Left renal cortex interstitium (tissue), 4 donors: ENCODE results near the gene NPW. TPM values are rescaled to one million over a fixed set of nuclear protein-coding genes. Genes with fewer than 3 reads are reported as not detected.

ENCODE experiments used
- DNase-seq, 4 donors: peaks; one replicate each; pipeline ENCODE4 v3.0.0-alpha.2; 2013; ENCODE audit warnings: low read depth in 4 of 4, low spot score in 2 of 4, missing footprints in 1 of 4
- polyA plus RNA-seq, 4 donors: library from polyadenylated mRNA; unstranded; fragments of 120-200 nt; gene quantifications; one replicate each; pipeline ENCODE4 v1.2.1, GENCODE V29; 2013; ENCODE audit not compliant: insufficient read length in 4 of 4

The NPW gene
- polyA plus RNA-seq: 10 to 100 TPM in 2 of 4 donors, 1 to 10 TPM in 2; 3.0 to 16.3 (median 9.7) TPM

DNA sequence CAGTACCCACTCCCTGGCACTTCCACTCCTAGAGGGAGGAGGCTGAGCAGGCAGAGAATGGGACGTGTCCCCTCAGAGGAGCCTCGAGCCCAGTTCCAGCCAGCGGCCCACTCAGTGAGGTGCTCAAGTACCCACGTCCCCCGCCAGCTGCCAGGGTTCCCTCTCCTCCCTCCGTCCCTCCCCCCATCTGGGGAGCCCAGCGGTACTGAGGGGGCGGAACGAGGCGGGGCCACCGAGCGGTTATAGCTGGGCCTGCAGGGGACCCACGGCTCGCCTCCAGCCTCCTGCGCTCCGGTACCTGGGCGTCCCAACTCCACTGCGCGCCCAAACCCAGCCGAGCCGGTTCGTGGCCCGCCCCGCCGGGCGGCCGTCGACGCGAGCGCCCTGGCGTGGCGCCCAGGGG is at the start of gene NPW:
NPW (plus strand) TSS at position 268 of the 403 bp plus-strand sequence.
- DNase-seq: no peak

DNA sequence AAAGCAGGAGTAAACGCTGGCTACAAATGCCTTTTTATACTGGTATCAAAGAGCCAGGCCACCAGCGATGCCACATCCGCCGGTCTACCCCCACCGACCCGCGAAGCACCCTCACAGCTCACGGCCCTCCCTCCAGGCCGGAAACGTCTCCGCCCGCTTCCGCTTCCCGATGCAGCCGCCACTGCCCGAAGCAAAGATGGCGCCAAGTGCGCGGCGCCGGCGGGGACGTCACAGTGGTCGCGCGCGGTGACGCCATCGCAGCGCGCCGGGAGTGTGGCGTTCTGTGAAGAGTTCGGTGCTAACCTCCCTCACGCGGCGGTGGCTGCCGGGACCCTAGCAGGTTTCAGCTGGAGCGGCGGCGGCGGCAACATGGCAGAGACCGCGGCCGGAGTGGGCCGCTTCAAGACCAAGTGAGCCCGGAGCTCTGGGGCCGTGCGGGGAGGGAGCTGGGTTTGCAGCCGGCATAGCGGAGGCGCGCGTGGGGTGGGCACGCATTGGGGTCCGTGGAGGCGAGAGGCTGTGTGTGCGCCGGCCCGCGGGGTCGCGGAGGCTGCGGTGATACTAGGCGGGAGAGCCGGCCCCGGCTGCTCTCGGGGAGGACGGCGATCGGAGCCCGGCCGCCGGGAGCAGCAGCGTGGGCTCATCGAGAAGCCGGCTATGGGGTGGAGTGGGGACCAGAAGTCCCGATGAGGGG is 47.6 kb upstream of the NPW start, which contains the start of gene TBL3:
TBL3 (plus strand) TSS at position 258 of the 694 bp plus-strand sequence; CDS start at position 370, 112 bp downstream.
- peak in 3 of 4 donors; percentile 85 to 88 (median 86) for DNase-seq

DNA sequence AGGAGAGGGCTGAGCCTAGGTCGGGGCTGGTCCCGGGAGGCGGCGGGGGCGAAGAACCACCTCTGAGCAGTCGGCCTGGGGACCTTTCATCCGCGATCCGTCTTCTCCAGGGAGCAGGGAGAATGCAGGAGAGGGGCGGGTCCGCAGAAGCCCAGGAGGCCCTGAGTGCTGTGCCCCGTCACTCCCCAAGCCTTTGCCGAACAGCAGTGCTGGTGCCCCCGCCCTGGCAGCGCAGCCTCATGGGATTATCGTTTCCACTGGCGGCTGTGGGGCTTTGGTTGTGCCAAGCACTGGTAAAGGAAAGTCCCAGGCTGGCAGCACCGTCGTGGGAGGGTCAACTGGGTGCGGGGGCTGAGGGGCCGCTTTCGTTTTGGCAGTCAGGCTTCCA is 47.1 kb upstream of the NPW start:
- DNase-seq: no peak

DNA sequence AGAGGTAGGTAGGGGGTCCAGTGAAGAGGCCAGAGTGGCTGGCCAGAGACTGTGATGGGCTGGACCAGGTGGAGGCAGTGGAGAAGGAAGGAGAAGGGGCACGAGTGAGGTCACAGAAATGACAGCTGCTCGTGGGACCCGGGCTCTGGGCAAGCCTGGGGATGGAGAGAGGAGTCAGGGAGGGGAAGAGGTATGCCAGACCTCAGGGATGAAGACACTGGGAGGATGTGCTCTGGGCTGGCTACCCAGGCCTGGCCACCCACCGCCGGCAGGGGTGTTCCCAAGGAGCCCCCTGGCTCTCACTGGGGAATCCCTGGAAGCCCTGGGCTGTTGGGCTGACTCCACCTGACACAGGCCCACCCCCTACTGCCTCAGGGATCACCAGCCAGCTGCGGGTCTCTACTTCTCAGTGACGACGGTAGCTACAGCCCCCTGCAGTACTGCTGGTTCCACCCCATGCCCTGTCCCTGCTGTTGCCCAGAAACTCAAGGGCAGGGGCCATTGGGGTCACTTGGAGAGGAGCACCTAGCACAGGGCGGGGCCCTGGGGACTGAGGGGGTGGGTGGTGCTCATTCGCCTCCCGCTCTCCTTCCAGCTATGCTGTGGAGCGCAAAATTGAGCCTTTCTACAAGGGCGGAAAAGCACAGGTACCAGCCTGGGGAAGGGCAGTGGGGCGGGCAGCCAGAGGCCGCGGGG is 46.0 kb upstream of the NPW start:
- DNase-seq: no peak

DNA sequence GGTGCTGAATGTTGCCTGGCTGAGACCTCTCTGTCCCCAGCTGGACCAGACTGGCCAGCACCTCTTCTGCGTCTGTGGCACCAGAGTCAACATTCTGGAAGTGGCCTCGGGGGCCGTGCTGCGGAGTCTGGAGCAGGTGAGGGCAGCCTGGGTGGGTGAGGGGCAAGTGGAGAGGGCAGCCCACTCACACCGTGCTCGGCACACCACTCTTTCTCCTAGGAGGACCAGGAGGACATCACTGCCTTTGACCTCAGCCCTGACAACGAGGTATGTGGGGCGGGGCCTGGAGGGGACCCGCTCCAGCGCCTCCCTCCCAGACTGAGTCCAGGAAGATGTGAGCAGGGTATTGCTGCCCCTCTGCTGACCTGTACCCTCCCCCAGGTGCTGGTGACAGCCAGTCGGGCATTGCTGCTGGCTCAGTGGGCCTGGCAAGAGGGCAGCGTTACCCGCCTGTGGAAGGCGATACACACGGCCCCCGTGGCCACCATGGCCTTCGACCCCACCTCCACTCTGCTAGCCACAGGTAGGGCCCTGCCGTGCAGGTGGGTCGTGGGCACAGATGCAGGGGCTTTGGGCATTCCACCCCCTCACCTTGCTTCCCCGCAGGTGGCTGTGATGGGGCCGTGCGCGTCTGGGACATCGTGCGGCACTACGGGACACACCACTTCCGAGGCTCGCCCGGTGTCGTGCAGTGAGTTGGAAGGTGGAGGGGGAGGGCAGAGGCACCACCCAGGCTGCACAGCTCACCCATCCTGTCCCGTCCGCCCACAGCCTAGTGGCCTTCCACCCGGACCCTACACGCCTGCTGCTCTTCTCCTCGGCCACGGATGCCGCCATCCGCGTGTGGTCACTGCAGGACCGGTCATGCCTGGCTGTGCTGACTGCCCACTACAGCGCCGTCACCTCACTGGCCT is 45.2 kb upstream of the NPW start:
- no peak for DNase-seq

DNA sequence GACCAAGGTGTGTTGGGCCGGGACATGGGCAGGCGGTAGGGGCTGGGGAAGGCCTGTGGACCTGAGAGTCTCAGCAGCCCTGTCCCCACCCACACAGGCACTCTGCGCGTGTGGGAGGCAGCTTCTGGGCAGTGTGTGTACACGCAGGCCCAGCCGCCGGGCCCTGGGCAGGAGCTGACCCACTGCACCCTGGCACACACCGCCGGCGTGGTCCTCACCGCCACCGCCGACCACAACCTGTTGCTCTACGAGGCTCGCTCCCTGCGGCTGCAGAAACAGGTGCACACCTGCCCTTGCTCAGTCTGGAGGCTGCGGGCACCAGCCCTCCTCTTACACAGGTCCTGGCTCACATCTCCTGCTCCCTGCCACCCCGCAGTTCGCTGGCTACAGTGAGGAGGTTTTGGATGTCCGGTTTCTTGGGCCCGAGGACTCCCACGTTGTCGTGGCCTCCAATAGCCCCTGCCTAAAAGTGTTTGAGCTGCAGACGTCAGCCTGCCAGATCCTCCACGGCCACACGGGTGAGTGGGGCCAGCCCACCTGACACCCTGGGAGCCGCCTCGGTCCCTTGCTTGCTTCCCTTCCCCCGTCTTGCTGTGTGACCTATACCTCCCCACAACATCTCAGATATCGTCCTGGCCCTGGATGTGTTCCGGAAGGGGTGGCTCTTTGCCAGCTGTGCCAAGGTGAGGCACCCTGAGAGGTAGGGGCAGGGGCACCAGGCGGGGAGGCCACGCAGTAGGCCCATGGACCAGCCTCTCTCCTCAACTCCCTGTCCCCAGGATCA is 44.0 kb upstream of the NPW start:
- DNase-seq: no peak

DNA sequence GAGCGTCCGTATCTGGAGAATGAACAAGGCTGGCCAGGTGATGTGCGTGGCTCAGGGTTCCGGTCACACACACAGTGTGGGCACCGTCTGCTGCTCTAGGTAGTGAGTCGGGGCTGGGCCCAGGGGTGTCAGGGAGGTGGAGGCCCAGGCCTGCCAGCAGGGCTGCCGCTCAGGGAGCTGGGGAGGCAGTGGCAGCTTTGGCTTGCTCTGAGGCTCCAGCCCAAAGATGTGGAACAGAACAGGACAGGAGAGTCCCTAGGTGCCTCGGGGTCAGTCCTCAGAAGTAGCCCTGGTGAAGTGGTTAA is 43.4 kb upstream of the NPW start:
- no peak for DNase-seq

DNA sequence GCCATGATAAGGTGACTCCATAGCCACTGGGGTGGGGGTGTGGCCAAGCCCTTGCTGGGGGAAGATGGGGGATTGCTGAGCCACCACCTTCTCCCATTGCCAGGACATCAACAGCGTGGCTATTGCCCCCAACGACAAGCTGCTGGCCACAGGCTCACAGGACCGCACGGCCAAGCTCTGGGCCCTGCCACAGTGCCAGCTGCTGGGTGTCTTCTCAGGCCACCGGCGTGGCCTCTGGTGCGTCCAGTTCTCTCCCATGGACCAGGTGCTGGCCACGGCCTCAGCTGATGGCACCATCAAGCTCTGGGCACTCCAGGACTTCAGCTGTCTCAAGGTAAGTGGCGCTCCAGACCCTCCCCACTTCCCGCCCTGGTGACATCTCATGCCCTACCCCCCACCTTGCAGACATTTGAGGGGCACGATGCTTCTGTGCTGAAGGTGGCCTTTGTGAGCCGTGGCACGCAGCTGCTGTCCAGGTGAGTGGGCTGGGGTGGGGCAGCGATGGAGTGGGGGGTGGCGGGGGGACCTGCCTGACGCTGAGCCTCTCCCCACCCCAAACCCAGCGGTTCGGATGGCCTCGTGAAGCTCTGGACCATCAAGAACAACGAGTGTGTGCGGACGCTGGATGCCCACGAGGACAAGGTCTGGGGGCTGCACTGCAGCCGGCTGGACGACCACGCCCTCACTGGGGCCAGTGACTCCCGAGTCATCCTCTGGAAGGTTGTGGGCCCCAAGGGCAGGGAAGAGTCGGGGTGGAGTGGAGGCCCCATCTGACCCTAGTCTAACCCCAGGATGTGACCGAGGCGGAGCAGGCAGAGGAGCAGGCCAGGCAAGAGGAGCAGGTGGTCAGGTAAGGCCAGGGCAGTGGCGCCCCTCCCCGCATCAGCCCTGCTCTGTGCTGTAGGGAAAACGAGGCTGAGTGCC is 42.4 kb upstream of the NPW start:
- DNase-seq: no peak

DNA sequence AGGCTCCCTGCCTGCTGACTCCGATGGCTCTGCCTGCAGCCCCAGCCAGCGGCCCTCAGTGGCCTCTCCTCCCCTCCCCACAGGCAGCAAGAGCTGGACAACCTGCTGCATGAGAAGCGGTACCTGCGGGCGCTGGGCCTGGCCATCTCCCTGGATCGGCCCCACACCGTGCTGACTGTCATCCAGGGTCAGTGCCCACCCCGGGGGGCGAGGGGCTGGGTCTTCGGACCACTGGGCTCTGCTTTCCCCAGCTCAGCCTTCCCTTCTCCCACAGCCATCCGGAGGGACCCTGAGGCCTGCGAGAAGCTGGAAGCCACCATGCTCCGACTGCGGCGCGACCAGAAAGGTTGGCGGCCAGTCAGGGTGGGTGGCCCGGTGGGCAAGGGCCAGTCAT is 41.7 kb upstream of the NPW start:
- no peak for DNase-seq

DNA sequence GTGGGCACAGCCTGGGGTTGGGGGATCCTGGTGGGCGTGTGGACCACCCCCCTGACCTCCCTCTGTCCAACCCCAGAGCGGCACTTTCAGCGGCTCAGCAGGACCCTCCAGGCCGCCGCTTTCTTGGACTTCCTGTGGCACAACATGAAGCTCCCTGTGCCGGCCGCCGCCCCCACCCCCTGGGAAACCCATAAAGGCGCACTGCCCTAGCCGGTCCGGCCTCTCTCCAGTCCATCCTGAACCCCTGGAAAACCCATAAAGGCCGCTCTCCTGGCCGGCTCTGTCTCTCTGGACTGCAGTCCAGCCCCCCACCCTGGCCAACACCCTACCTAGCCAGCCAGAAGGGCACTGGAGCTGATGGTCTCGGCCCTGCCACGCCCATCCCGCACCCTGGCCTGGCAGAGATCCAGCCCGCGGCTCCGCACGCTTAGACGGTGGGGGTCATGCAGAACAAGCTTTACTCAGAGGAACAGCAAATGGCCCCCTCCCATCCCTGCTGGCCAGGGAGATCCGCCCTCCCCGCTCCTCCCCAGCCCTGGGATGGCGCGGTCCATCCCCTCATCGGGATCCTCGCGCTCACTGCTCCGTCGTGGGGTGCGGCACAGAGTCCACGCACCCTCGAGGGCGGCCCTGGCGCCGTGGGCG is 41.0 kb upstream of the NPW start:
- no peak for DNase-seq

DNA sequence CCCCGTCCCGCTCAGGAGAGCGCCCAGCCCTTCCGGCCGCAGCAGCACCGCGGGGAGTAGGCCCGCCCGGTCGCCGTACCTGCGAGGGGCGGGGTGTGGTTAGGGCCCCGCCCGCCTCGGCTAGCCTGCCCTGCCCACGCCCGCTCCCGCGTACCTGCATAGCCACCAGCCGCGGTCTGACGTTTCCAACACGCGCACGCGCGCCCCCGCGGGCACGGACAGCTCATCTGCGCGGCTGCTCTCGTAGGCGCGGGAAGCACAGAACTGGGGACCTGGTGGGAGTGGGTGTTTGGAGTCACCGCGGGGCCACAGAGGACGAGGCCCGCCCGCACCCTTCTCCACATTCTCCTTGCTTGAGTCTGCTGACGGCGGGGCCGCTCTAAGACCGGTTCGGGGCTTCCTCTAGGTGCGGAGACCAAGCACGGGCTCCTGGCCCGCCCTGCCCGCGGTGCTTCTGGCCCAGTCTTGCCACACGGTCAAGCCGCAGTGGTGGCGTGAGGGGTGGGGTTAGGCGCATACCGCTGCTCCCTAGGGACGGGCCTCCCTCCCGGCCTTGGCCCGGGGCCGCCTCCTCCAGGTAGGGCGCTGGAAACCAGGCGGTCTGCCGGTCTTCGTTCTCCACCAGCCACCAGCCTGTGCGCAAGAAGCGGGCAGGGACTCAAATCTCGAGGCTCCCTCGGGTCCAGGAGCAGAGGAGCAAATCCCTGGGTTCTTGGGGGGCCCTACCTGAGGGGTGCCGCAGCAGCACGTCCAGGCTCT is 40.1 kb upstream of the NPW start:
- DNase-seq: no peak

DNA sequence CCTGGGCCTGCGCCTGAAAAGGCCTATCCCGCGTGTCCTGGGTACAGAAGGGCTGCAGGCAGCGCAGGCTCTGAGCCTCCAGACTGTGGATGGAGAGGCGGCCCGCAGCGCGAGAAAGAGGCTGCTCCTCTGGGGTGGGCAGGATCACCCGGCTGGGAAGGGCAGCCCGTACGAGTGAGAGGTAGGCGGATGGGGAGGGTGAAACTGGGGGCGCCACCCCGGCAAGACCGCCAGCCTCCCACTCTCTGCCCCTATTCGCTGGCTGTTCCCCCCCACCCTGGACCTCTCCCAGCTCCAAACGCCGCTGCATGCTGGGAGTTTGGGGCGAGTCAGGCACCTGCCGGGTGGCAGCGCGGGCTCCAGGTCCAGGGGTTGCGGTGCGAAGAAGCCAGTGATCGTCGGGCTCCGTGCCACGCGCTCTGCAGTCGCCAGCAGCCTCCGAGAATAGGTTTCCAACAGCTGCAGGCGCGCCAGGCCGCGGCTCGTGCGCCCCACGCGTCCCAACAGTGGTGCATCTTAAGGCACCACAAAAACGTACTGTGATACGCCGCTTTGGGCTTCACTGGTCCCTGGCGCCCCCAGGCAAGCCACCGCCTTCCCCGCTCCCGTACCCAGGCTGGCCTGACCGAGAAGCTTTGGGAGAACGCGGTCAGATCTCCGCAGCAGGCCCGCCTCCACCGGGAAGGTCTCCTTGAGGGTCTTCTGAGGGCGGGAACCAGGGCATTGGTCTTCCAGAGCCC is 39.4 kb upstream of the NPW start:
- no peak for DNase-seq

DNA sequence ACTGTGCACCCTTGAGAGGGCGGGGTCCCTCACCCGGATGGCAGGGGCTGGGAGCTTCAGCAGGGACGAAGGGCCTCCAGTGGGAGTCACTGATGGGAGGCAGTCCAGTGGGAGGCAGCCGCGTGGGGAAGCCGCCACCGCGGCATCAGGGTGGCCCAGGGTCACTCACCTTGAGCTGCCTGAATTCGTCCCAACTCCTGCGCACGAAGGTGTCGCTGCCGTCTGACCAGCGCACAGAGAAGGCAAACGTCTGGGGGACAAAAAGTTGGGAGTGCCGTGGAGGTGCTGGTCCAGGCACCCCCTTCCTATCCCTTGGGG is 38.9 kb upstream of the NPW start:
- no peak for DNase-seq

DNA sequence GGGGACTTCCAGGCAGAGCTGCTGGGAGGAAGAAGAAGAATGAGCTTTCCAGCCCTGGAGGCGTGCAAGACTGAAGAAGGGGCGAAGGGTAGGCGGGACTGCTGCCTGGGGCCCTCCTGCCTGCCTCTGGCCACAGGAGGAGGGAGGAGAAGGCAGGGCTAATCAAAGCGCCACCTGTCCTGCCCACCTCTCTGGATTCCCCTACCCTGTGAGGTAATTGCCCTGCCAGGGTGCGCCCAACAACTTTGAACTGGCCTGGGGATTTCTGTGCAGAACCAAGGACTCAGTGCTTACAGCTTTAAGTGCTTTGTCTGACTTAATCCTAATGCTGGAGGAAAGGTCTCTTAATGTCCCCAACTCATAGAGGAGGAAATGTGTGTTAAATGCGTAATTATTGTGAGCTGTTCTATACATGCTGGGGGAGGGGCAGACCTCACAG is 38.2 kb upstream of the NPW start, which contains the start of gene NOXO1:
NOXO1 (minus strand) TSS at position 72 of the 439 bp plus-strand sequence. CDS start 290 bp downstream, outside the sequence.
- DNase-seq: no peak

DNA sequence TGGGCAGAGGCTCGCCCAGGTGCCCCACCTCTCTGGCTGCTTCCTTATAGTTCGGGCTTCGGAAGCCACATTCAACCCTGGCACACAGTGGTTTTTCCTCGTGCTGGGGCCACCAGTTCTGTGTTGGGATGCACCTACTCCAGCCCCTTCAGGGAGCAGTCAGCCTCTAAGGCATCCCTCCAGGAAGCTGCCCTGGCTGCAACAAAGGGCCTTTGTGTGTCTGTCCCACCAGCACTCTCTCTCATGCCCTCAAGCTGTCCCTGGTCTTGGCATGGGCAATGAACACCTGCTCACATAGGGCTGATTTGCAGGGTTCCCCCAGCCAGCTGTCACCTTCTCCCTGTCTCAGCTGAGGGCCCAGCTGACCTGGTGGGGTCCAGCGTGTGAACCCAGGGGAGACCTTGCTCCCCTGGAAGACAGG is 37.6 kb upstream of the NPW start:
- DNase-seq: no peak

DNA sequence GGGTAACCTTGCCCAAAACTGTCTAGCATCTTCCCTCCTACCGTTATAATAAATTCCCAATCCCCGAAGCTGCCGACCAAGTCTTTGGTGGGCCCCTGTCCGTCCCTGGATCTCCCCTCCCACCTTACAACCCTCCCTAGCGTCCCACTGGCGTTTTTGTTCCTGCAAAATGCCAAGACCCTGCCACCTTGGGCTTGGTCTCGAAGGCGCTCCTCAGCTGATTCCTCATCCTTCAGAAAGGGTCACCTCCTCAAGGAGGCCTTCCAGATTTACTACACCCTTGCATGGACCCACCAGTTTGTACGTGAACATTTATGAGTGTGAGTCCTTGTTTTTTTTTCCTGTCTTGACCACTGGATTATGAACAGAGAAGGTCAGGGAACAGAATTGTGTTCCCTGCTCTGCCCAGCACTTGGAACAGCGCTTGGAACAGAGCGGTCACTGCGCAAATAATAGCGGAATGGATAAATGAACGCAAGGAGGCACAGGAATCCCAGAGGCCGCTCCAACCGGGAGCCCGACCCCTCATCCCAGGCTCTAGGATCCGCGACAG is 36.5 kb upstream of the NPW start:
- no peak for DNase-seq
